Neuronal stem cell (in vitro differentiated cells): ENCODE data around the gene SERPINI1.

Experiments used
- DNase-seq: peaks from one replicate; pipeline ENCODE4 v3.0.0-alpha.2; 2013; ENCODE audit warnings: low spot score
- H2AFZ ChIP-seq: one replicate; pipeline ENCODE4 v1.6.1; 2013; ENCODE audit warnings: mild to moderate bottlenecking, low read length, inconsistent platforms
- H2AK5ac ChIP-seq: 2 replicates; pipeline ENCODE4 v1.6.1; 2013; ENCODE audit warnings: low read depth, mild to moderate bottlenecking, inconsistent platforms, low read length, moderate library complexity, mixed read lengths
- H2BK120ac ChIP-seq: 2 replicates; pipeline ENCODE4 v1.6.1; 2013; ENCODE audit warnings: low read depth, mild to moderate bottlenecking, inconsistent platforms, low read length, moderate library complexity, mixed read lengths
- H2BK12ac ChIP-seq: one replicate; pipeline ENCODE4 v1.6.1; 2013; ENCODE audit warnings: low read length, inconsistent platforms
- H2BK15ac ChIP-seq: 2 replicates; pipeline ENCODE4 v1.6.1; 2013; ENCODE audit warnings: mild to moderate bottlenecking, low read length, inconsistent platforms, mixed read lengths
- H2BK5ac ChIP-seq: one replicate; pipeline ENCODE4 v1.6.1; 2013; ENCODE audit warnings: inconsistent platforms, mild to moderate bottlenecking, low read length, moderate library complexity
- H3K14ac ChIP-seq: one replicate; pipeline ENCODE4 v1.6.1; 2013; ENCODE audit warnings: low read length, inconsistent platforms
- H3K18ac ChIP-seq: 2 replicates; pipeline ENCODE4 v1.6.1; 2013; ENCODE audit warnings: low read length, inconsistent platforms
- H3K23ac ChIP-seq: 2 replicates; pipeline ENCODE4 v1.6.1; 2013; ENCODE audit warnings: low read depth, mild to moderate bottlenecking, mixed read lengths, low read length, inconsistent platforms; ENCODE audit not compliant: poor library complexity
- H3K27ac ChIP-seq: replicated peaks from 3 replicates; pipeline ENCODE4 v1.5.1; 2013; ENCODE audit warnings: low read length, inconsistent platforms
- H3K27me3 ChIP-seq, 3 experiments: 2 replicates each; pipeline ENCODE4 v1.6.1; 2013; ENCODE audit warnings: low read length in 3 of 3, mild to moderate bottlenecking in 2 of 3, inconsistent platforms in 1 of 3, low read depth in 1 of 3, mixed read lengths in 1 of 3, moderate library complexity in 1 of 3; ENCODE audit not compliant: control insufficient read depth in 3 of 3, insufficient read depth in 3 of 3
- H3K36me3 ChIP-seq, 2 donors: replicated peaks in 1 of 2; 2 replicates each; pipeline ENCODE4 v1.6.1; 2013; ENCODE audit warnings: low read length in 2 of 2; ENCODE audit not compliant: control insufficient read depth in 2 of 2, insufficient read depth in 2 of 2
- H3K4ac ChIP-seq: 2 replicates; pipeline ENCODE4 v1.6.1; 2013; ENCODE audit warnings: inconsistent platforms, mild to moderate bottlenecking, low read length, moderate library complexity
- H3K4me1 ChIP-seq, 2 donors: 1 replicate in 1 of 2; 2 replicates in 1 of 2; pipeline ENCODE4 v1.6.1; 2013; ENCODE audit warnings: low read length in 2 of 2, low read depth in 1 of 2; ENCODE audit not compliant: control insufficient read depth in 2 of 2, insufficient read depth in 1 of 2
- H3K4me2 ChIP-seq: one replicate; pipeline ENCODE4 v1.6.1; 2013; ENCODE audit warnings: mild to moderate bottlenecking, low read length, inconsistent platforms; ENCODE audit not compliant: insufficient read depth, poor library complexity, severe bottlenecking
- H3K4me3 ChIP-seq, 2 donors: 2 replicates each; pipeline ENCODE4 v1.5.1; 2013; ENCODE audit warnings: low read length in 2 of 2, mild to moderate bottlenecking in 2 of 2, inconsistent platforms in 1 of 2, moderate library complexity in 1 of 2
- H3K79me1 ChIP-seq: one replicate; pipeline ENCODE4 v1.6.1; 2013; ENCODE audit warnings: low read depth, mild to moderate bottlenecking, inconsistent platforms, low read length, moderate library complexity
- H3K9ac ChIP-seq: one replicate; pipeline ENCODE4 v1.6.1; 2013; ENCODE audit warnings: mild to moderate bottlenecking, low read depth, low read length, inconsistent platforms; ENCODE audit not compliant: poor library complexity
- H3K9me3 ChIP-seq, 2 donors: replicated peaks in 1 of 2; 2 replicates each; pipeline versions ENCODE3 to v1.6.1; 2013; ENCODE audit warnings: low read length in 2 of 2, mild to moderate bottlenecking in 2 of 2, inconsistent platforms in 1 of 2, low read depth in 1 of 2, mixed read lengths in 1 of 2, moderate library complexity in 1 of 2; ENCODE audit not compliant: control insufficient read depth in 2 of 2, insufficient read depth in 1 of 2
- H4K8ac ChIP-seq: one replicate; pipeline ENCODE4 v1.6.1; 2013; ENCODE audit warnings: low read depth, mild to moderate bottlenecking, inconsistent platforms, low read length, moderate library complexity
- H4K91ac ChIP-seq: one replicate; pipeline ENCODE4 v1.6.1; 2013; ENCODE audit warnings: low read length, low read depth, mild to moderate bottlenecking, inconsistent platforms; ENCODE audit not compliant: poor library complexity
- WGBS, 2 donors: extraction: QIAGEN DNeasy Blood & Tissue Kit; methylation state at CpG; one replicate each; pipeline ENCODE4 v1.1.7; 2013; ENCODE audit warnings: missing lambda C conversion rate in 2 of 2, mixed read lengths in 1 of 2; ENCODE audit not compliant: insufficient read length in 2 of 2, insufficient replicate concordance in 1 of 2; ENCODE audit errors: extremely low coverage in 2 of 2; 5-methylcytosine and 5-hydroxymethylcytosine counted together

Gene SERPINI1

GRCh38 chr3:167733961-167734497 is 1.5 kb upstream of the SERPINI1 start:
- Histone ChIP-seq H2AK5ac (no peak overlapping the region), H3K36me3 (peaks cover 0 to 5% of the 10 kb centered on the region in 2 donors), H3K27ac (peak overlapping the region; percentile 82), H3K4me1 (peaks cover 2% of the 10 kb centered on the region in 2 donors), H4K8ac (no peak overlapping the region), H2BK15ac (no peak overlapping the region), H3K9me3 (no peaks in the 10 kb centered on the region), H3K27me3 (no peaks in the 10 kb centered on the region), H2BK120ac (no peak overlapping the region), H3K9ac (peak overlapping the region; percentile 88), H2AFZ (peak overlapping the region; percentile 94), H3K4me2 (peak overlapping the region; percentile 45), H3K4ac (no peak overlapping the region), H3K23ac (peak overlapping the region; percentile 61), H2BK12ac (no peak overlapping the region), H4K91ac (no peak overlapping the region), H3K14ac (no peak overlapping the region), H2BK5ac (no peak overlapping the region), H3K79me1 (no peaks in the 10 kb centered on the region), H3K18ac (no peak overlapping the region), H3K4me3 (peak overlapping the region; percentile 84 to 99)
- WGBS, 2 donors = no CpG with 5 or more reads among the region's 12 CpGs
- no peak for DNase-seq

DNA sequence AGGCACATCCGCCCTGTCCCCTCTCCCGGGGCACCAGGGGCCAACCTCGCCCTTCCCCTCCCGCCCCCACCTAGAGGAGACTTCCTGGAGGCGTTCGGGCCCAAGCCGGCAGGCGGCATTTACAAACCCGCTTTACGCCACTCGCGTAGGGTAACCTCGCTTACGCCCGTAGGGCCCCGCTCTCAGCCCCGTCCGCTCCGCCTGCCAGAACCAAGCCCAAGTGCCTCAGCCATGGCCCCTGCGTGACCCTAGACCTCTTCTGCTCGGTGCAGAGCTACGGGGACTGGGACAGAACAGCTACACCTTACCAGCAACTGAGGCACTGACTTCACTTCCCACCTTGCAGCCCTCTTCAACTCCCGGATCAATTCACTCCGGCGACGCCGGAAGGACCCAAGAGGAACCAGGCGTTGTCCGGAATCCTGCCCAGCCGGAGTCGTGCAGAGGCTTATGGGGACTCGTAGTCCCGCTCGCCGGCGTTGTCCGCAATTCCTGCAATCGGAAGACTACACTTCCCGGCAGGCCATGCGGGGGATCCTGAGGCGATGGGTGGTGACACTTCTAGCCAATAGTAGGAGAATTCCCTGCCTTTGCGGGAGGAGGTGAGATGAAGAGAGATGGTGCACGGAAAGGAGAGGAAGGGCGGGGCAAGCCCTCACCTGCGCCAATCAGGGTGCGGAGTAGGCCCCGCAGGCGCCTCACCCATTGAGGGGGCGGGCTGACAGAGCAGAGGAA is 856 bp upstream of the SERPINI1 start, which contains the start of gene PDCD10:
Gene PDCD10 (minus strand): TSS at position 395 of the 735 bp plus-strand sequence. CDS start 14,735 bp downstream, outside the sequence.
- Histone ChIP-seq H3K27me3 (no peaks in the 10 kb centered on the region), H3K4me2 (peak within 1 kb of the TSS; percentile 68), H4K8ac (no peak within 1 kb of the TSS), H3K79me1 (no peaks in the 10 kb centered on the region), H2BK120ac (peak within 1 kb of the TSS; percentile 63), H3K14ac (peak within 1 kb of the TSS; percentile 27), H3K27ac (peak within 1 kb of the TSS; percentile 82), H3K9ac (peak within 1 kb of the TSS; percentile 96), H3K36me3 (peaks cover 0 to 5% of the 10 kb centered on the region in 2 donors), H3K23ac (peak within 1 kb of the TSS; percentile 61), H2AK5ac (no peak within 1 kb of the TSS), H3K18ac (peak within 1 kb of the TSS; percentile 97), H2BK15ac (peak within 1 kb of the TSS; percentile 83), H3K4me1 (peaks cover 2% of the 10 kb centered on the region in 2 donors), H3K4me3 (peak within 1 kb of the TSS; percentile 84 to 99), H2AFZ (peak within 1 kb of the TSS; percentile 96), H3K4ac (no peak within 1 kb of the TSS), H2BK5ac (peak within 1 kb of the TSS; percentile 91), H2BK12ac (no peak within 1 kb of the TSS), H3K9me3 (no peaks in the 10 kb centered on the region), H4K91ac (no peak within 1 kb of the TSS)
- peak; percentile 98 for DNase-seq
- WGBS, 2 donors = no CpG with 5 or more reads among the region's 49 CpGs

DNA sequence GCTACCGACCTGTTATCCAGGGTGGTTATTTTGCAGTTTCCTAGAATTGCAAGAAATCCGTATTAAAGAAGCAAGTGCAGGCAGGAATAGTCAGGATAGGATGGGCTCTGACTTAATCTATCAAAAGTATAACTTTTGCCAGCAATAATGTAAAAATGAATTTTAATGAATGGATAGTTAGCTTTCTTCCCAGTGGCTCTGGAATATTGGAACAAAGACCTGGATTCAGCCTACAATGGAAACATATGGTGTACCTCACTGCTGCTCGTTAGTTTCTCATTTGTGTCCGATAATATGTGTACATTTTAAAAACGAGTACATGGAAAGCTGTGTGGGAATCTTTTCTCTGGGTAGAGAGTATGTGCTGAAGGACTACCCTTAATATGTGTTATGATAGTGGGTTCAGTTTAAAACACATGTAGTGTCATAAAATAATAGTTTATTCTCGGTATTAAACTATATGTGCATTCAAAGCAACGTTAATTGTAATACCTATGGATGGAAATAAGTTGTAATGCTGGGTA is 805 bp downstream of the SERPINI1 start:
- no peaks in the 10 kb centered on the region for H3K9me3 ChIP-seq
- H3K4me3 ChIP-seq = peak overlapping the region in 1 of 2 donors; percentile 84
- no peak overlapping the region for H4K8ac ChIP-seq
- WGBS, 2 donors = no CpG with 5 or more reads among the region's 7 CpGs
- no peak for DNase-seq
- H3K36me3 ChIP-seq = peaks cover 0 to 5% of the 10 kb centered on the region in 2 donors
- no peak overlapping the region for H2BK12ac ChIP-seq
- no peak overlapping the region for H2AK5ac ChIP-seq
- H2AFZ ChIP-seq = peak overlapping the region; percentile 96
- no peak overlapping the region for H3K18ac ChIP-seq
- no peak overlapping the region for H3K4ac ChIP-seq
- peaks cover 2% of the 10 kb centered on the region in 2 donors for H3K4me1 ChIP-seq
- no peak overlapping the region for H3K23ac ChIP-seq
- no peak overlapping the region for H3K14ac ChIP-seq
- no peaks in the 10 kb centered on the region for H3K79me1 ChIP-seq
- peak overlapping the region; percentile 68 for H3K4me2 ChIP-seq
- no peaks in the 10 kb centered on the region for H3K27me3 ChIP-seq
- H3K27ac ChIP-seq = no peak overlapping the region
- H2BK15ac ChIP-seq = no peak overlapping the region
- H4K91ac ChIP-seq = no peak overlapping the region
- no peak overlapping the region for H2BK120ac ChIP-seq
- no peak overlapping the region for H2BK5ac ChIP-seq
- H3K9ac ChIP-seq = no peak overlapping the region

DNA sequence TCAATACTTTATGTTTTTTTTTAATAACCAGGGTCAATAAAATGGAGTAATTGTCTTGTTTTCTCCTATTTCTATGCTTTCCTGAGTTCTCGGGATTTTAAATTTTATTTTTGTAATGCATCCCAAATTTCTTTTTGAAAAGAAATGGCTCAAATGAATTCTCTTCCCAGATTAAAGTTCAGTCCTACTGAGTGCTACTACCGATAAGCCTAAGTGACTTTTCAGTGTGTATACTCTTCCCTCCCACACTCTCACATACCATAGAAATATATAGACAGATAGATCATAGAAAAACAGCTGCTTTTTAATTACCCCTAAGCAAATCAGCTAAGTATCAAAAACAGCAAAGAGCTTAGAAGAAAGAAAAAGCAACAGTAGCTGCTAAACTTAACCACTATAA is 1.5 kb downstream of the SERPINI1 start:
- Histone ChIP-seq H3K79me1 (no peaks in the 10 kb centered on the region), H3K9ac (no peak overlapping the region), H3K9me3 (no peaks in the 10 kb centered on the region), H3K27ac (no peak overlapping the region), H3K36me3 (no peaks in the 10 kb centered on the region), H4K8ac (no peak overlapping the region), H4K91ac (no peak overlapping the region), H2BK12ac (no peak overlapping the region), H3K27me3 (no peaks in the 10 kb centered on the region), H3K4me2 (no peak overlapping the region), H2AK5ac (no peak overlapping the region), H3K4me3 (no peak overlapping the region), H3K18ac (no peak overlapping the region), H2BK5ac (no peak overlapping the region), H2AFZ (no peak overlapping the region), H3K4ac (no peak overlapping the region), H3K4me1 (peaks cover 2% of the 10 kb centered on the region in 2 donors), H2BK15ac (no peak overlapping the region), H3K14ac (no peak overlapping the region), H2BK120ac (no peak overlapping the region), H3K23ac (no peak overlapping the region)
- WGBS, 2 donors = no CpG with 5 or more reads among the region's 2 CpGs
- no peak for DNase-seq
